H1 (cell line): ENCODE results near the gene NDUFS7. TPM values are rescaled to one million over a fixed set of nuclear protein-coding genes. Genes with fewer than 3 reads are reported as not detected.

Source experiments
- ATF2 ChIP-seq: IDR thresholded peaks from 2 replicates; pipeline ENCODE4 v1.6.1; 2012; ENCODE audit warnings: low read length, inconsistent platforms
- BRCA1 ChIP-seq: IDR thresholded peaks from 2 replicates; pipeline ENCODE4 v1.6.1; 2012; ENCODE audit warnings: low read depth, low read length, improper control_type of control experiment
- CBX5 ChIP-seq: fragments of 300-800, 300-1000 bp; sonication (generic); IDR thresholded peaks from 2 replicates; pipeline ENCODE4 v1.7.1; 2016; ENCODE audit warnings: antibody characterized with exemption, low read length, low read depth
- CEBPB ChIP-seq: IDR thresholded peaks from 2 replicates; pipeline ENCODE4 v1.6.1; 2012; ENCODE audit warnings: low read depth, low read length
- CHD2 ChIP-seq: IDR thresholded peaks from 2 replicates; pipeline ENCODE4 v1.6.1; 2012; ENCODE audit warnings: low read length, improper control_type of control experiment
- CTBP2 ChIP-seq: IDR thresholded peaks from 2 replicates; pipeline ENCODE4 v1.7.0; 2011; ENCODE audit warnings: borderline replicate concordance, mild to moderate bottlenecking, moderate library complexity, mixed read lengths, low read length; ENCODE audit not compliant: insufficient read depth, insufficient read length
- EGR1 ChIP-seq: IDR thresholded peaks from 2 replicates; pipeline ENCODE4 v1.6.1; 2011; ENCODE audit warnings: low read depth, low read length, borderline replicate concordance
- EP300 ChIP-seq, 2 experiments: IDR thresholded peaks; 1 replicate in 1 of 2; 2 replicates in 1 of 2; pipeline ENCODE4 v1.6.1; 2011 to 2012; ENCODE audit warnings: low read depth in 2 of 2, low read length in 2 of 2, mild to moderate bottlenecking in 2 of 2, borderline replicate concordance in 1 of 2, inconsistent platforms in 1 of 2, moderate library complexity in 1 of 2
- HDAC6 ChIP-seq: IDR thresholded peaks from one replicate; pipeline ENCODE4 v1.7.1; 2012; ENCODE audit warnings: low read depth, mild to moderate bottlenecking, inconsistent platforms, low read length, moderate library complexity
- JUND ChIP-seq: IDR thresholded peaks from 2 replicates; pipeline ENCODE4 v1.6.1; 2011; ENCODE audit warnings: mild to moderate bottlenecking, improper control_type of control experiment, low read length
- NANOG ChIP-seq: IDR thresholded peaks from 2 replicates; pipeline ENCODE4 v1.6.1; 2011; ENCODE audit warnings: low read length, low read depth, mild to moderate bottlenecking, inconsistent platforms; ENCODE audit not compliant: insufficient read depth, poor library complexity, severe bottlenecking
- PHF8 ChIP-seq: fragments of 200-600 bp; sonication (generic); conservative IDR thresholded peaks from 2 replicates; pipeline ENCODE4 v1.7.1; 2012; ENCODE audit warnings: low read depth, mild to moderate bottlenecking, inconsistent platforms, low read length, moderate library complexity
- POLR2A ChIP-seq, 2 experiments: IDR thresholded peaks; 1 replicate in 1 of 2; 2 replicates in 1 of 2; pipeline ENCODE4 v1.6.1; 2011; ENCODE audit warnings: low read depth in 2 of 2, low read length in 2 of 2, mild to moderate bottlenecking in 2 of 2; ENCODE audit errors: control extremely low read depth in 1 of 2
- RAD21 ChIP-seq, 2 experiments: IDR thresholded peaks in 1 of 2; conservative IDR thresholded peaks in 1 of 2; 2 replicates each; pipeline ENCODE4 v1.6.1; 2011; ENCODE audit warnings: low read depth in 2 of 2, low read length in 2 of 2, improper control_type of control experiment in 1 of 2, inconsistent platforms in 1 of 2, mild to moderate bottlenecking in 1 of 2, moderate library complexity in 1 of 2
- RBBP5 ChIP-seq: IDR thresholded peaks from 2 replicates; pipeline ENCODE4 v1.7.1; 2012; ENCODE audit warnings: low read depth, mild to moderate bottlenecking, inconsistent platforms, low read length, moderate library complexity, borderline replicate concordance
- SIN3A ChIP-seq, 2 experiments: IDR thresholded peaks in 1 of 2; conservative IDR thresholded peaks in 1 of 2; 2 replicates each; pipeline ENCODE4 v1.6.1; 2011 to 2012; ENCODE audit warnings: low read length in 2 of 2, improper control_type of control experiment in 1 of 2, low read depth in 1 of 2, mild to moderate bottlenecking in 1 of 2
- SIX5 ChIP-seq: IDR thresholded peaks from 2 replicates; pipeline ENCODE4 v1.6.1; 2011; ENCODE audit warnings: mild to moderate bottlenecking, low read depth, low read length
- TAF7 ChIP-seq: optimal IDR thresholded peaks from 2 replicates; pipeline ENCODE3; 2011; ENCODE audit warnings: low read depth, mild to moderate bottlenecking, inconsistent platforms, low read length, moderate library complexity, borderline replicate concordance
- TBP ChIP-seq: IDR thresholded peaks from 2 replicates; pipeline ENCODE4 v1.6.1; 2011; ENCODE audit warnings: low read depth, low read length, improper control_type of control experiment
- TCF12 ChIP-seq: IDR thresholded peaks from 2 replicates; pipeline ENCODE4 v1.6.1; 2011; ENCODE audit warnings: low read depth, mild to moderate bottlenecking, low read length
- polyA plus RNA-seq, 7 experiments: library from polyadenylated mRNA; depleted of rRNA in 3 of 7; stranded (reverse) in 5 of 7; unstranded in 2 of 7; fragments of >200 nt in 5 of 7; fragments of 200-250 nt in 2 of 7; gene quantifications; 1 replicate in 5 of 7; 2 replicates in 1 of 7; 4 replicates in 1 of 7; pipeline versions ENCODE4 v1.2.1 to v1.2.3, GENCODE V29; 2011 to 2013; ENCODE audit warnings: missing spikeins in 2 of 7, mixed read lengths in 2 of 7
- total RNA-seq: library from RNA; stranded (reverse); fragmentation: NEBNext Ultra II Directional; extraction: Animal tissue kit (Norgen Biotek cat#: 25700); gene quantifications from 2 replicates; pipeline ENCODE4 v1.2.1, GENCODE V29; 2021
- TF ChIP-seq, protein P1 (sequence below): IDR thresholded peaks from 2 replicates; pipeline ENCODE4 v1.6.1; 2012; ENCODE audit warnings: inconsistent platforms

Gene NDUFS7
- total and polyA plus RNA-seq, 2 of the 8 experiments (the other 6 are each of a cell fraction or from before 2014, with no cell fraction given) = 78.1 to 309 TPM

GRCh38 chr19:1438035-1438932 lies 54.6 kb downstream of the NDUFS7 start, which contains the start of gene RPS15 (continued):
- TF ChIP-seq TBP (peak; percentile 97), HDAC6 (no peak), RBBP5 (peak; percentile 42; the same call in 1 of the 2 replicates), SIN3A (conservative IDR thresholded peaks at IDR 0.05 in 1 of 2, IDR thresholded peaks at IDR 0.05 in 1 of 2; ENCODE audit: low read depth in 1 of 2, low read length in 2 of 2) (peak in 1 of 2 experiments; percentile 79; a peak in 2 of 4 replicates), JUND (peak; percentile 69; the same call in 1 of the 2 replicates), ATF2 (no peak; the same call in 1 of the 2 replicates), CHD2 (peak; percentile 99), CEBPB (no peak), EP300 (IDR thresholded peaks at IDR 0.05; ENCODE audit: borderline replicate concordance in 1 of 2, low read depth in 2 of 2, low read length in 2 of 2) (no peak), NANOG (peak; percentile 7), CTBP2 (no peak), CBX5 (no peak), SIX5 (no peak), BRCA1 (peak; percentile 90), TAF7 (peak; percentile 99), TCF12 (no peak), POLR2A (IDR thresholded peaks at IDR 0.05; ENCODE audit: control extremely low read depth in 1 of 2, low read depth in 2 of 2, low read length in 2 of 2) (peak; percentile 97 to 98), PHF8 (peak; percentile 99), EGR1 (peak; percentile 87), RAD21 (IDR thresholded peaks at IDR 0.05 in 1 of 2, conservative IDR thresholded peaks at IDR 0.05 in 1 of 2; ENCODE audit: low read depth in 2 of 2, low read length in 2 of 2) (peak; percentile 33 to 52; a peak in 3 of 4 replicates)
- TF ChIP-seq, protein P1, sequence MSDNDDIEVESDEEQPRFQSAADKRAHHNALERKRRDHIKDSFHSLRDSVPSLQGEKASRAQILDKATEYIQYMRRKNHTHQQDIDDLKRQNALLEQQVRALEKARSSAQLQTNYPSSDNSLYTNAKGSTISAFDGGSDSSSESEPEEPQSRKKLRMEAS = peak; percentile 91
